Activated naive CD8-positive, alpha-beta T cell treated with anti-CD3 and anti-CD28 coated beads for 36 hours (primary cell): Measurements from ENCODE around the gene PTPRM. TPM values are rescaled to one million over a fixed set of nuclear protein-coding genes. Genes with fewer than 3 reads are reported as not detected.

Source experiments
- DNase-seq: peaks from one replicate; pipeline ENCODE4 v3.0.0; 2021
- H3K27ac Mint-ChIP-seq: one replicate; pipeline ENCODE4 v1.8.0; 2022; ENCODE audit warnings: mild to moderate bottlenecking, moderate library complexity, mixed read lengths
- H3K27me3 Mint-ChIP-seq: one replicate; pipeline ENCODE4 v1.8.0; 2022; ENCODE audit warnings: mild to moderate bottlenecking, mixed read lengths
- H3K36me3 Mint-ChIP-seq: one replicate; pipeline ENCODE4 v1.8.0; 2021; ENCODE audit warnings: mild to moderate bottlenecking, mixed read lengths
- H3K4me1 Mint-ChIP-seq: one replicate; pipeline ENCODE4 v1.8.0; 2021; ENCODE audit warnings: mixed read lengths
- H3K4me3 Mint-ChIP-seq: one replicate; pipeline ENCODE4 v1.8.0; 2022; ENCODE audit warnings: mild to moderate bottlenecking, moderate library complexity, mixed read lengths
- H3K9me3 Mint-ChIP-seq: one replicate; pipeline ENCODE4 v1.8.0; 2022; ENCODE audit warnings: mixed read lengths
- total RNA-seq, 2 experiments: library from RNA; stranded (reverse); gene quantifications; one replicate each; pipeline ENCODE4 v1.2.3, GENCODE V29; 2021

Gene PTPRM
- total RNA-seq, 2 experiments from 2014 or later: 0.22 to 0.52 TPM

- no peaks in the 10 kb centered on the region for H3K4me1 Mint-ChIP-seq
- H3K9me3 Mint-ChIP-seq: peaks cover 11% of the 10 kb centered on the region
- DNase-seq: no peak
- H3K27ac Mint-ChIP-seq: no peak overlapping the region
- H3K36me3 Mint-ChIP-seq: no peaks in the 10 kb centered on the region
- no peaks in the 10 kb centered on the region for H3K27me3 Mint-ChIP-seq
- H3K4me3 Mint-ChIP-seq: no peak overlapping the region
Observed at GRCh38 chr18:7748251-7749007, 181.3 kb downstream of the PTPRM start.

DNA sequence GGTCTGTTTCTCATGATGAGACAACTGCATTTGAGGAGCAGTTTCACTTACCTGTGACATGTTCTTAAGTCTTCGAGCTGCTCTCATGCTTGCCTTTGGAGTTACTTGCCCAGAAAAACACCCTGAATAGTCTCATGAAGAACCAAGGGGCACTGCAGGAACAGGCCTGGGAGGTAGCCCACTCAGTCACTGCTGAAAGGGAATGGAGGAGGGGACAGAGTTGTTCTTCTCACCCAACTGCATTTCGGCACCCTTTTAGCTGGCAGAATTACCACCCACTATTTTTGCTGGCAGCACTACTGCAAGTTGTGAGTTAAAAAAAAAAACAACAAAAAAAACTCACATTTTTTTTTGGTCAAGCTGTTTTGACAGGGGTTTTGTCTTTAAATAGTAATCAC, 181.9 kb downstream of the PTPRM start:
- Mint-ChIP-seq H3K4me3 (no peak overlapping the region), H3K27me3 (no peaks in the 10 kb centered on the region), H3K4me1 (no peaks in the 10 kb centered on the region), H3K36me3 (no peaks in the 10 kb centered on the region), H3K27ac (no peak overlapping the region), H3K9me3 (peaks cover 11% of the 10 kb centered on the region)
- no peak for DNase-seq

DNA sequence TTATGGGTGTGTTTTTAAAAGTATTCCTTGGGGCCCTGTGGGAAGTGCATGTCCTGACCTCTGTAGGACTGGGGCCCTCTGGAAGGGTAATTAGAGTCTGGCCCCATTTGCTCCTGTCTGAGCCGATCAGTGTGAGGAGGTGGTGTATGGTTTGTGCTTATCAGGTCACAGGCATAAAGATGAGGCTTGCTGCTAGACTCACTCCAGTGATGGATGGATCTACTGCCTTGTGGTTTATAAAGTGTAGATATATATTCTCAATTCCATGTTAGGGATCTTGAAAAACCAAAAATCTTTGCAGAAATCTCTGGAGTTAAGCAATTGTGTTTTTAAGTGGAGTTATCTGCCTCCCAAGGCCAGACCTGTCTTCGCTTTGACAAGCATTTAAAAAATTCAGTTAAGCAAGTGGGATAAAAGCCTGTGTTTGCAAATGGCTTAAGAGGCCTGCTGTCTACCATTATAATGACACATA, 182.4 kb downstream of the PTPRM start:
- H3K27ac Mint-ChIP-seq: no peak overlapping the region

GRCh38 chr18:7750095-7750663, 183.1 kb downstream of the PTPRM start:
- Mint-ChIP-seq H3K4me1 (no peaks in the 10 kb centered on the region), H3K36me3 (no peaks in the 10 kb centered on the region), H3K27me3 (no peaks in the 10 kb centered on the region), H3K27ac (no peak overlapping the region), H3K9me3 (peaks cover 8% of the 10 kb centered on the region), H3K4me3 (no peak overlapping the region)
- DNase-seq: no peak

More for the DNA sequence above, 182.4 kb downstream of the PTPRM start:
- Mint-ChIP-seq H3K27me3 (no peaks in the 10 kb centered on the region), H3K4me3 (no peak overlapping the region), H3K9me3 (peaks cover 11% of the 10 kb centered on the region), H3K36me3 (no peaks in the 10 kb centered on the region), H3K4me1 (no peaks in the 10 kb centered on the region)
- no peak for DNase-seq

- no peak overlapping the region for H3K27ac Mint-ChIP-seq
- H3K27me3 Mint-ChIP-seq: no peaks in the 10 kb centered on the region
- peaks cover under 1% of the 10 kb centered on the region for H3K9me3 Mint-ChIP-seq
- no peaks in the 10 kb centered on the region for H3K4me1 Mint-ChIP-seq
- DNase-seq: no peak
- H3K4me3 Mint-ChIP-seq: no peak overlapping the region
- no peaks in the 10 kb centered on the region for H3K36me3 Mint-ChIP-seq
Observed at GRCh38 chr18:7750966-7751365, 183.8 kb downstream of the PTPRM start.

DNA sequence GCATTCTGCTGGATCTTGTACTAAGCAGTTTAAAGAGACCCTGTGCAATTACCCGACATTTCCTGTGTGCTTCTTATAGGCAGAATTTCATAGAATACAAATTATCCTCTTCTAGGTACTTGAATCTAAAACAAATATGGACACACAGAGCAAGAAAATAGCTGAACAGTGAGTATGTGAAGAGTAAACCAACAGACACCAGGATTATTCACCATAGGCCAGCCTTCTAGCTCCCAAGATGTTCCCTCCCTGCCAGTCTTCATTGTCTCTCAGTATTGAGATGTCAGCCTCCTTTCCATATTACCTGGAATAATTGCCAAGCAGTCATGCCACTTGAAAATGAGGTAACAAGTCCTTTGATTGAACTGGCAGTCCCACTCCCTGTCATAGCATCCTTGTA, 187.1 kb downstream of the PTPRM start:
- H3K4me3 Mint-ChIP-seq: no peak overlapping the region
- H3K27ac Mint-ChIP-seq: no peak overlapping the region
- H3K9me3 Mint-ChIP-seq: no peaks in the 10 kb centered on the region
- no peaks in the 10 kb centered on the region for H3K27me3 Mint-ChIP-seq
- no peaks in the 10 kb centered on the region for H3K36me3 Mint-ChIP-seq
- DNase-seq: no peak
- H3K4me1 Mint-ChIP-seq: no peaks in the 10 kb centered on the region

DNA sequence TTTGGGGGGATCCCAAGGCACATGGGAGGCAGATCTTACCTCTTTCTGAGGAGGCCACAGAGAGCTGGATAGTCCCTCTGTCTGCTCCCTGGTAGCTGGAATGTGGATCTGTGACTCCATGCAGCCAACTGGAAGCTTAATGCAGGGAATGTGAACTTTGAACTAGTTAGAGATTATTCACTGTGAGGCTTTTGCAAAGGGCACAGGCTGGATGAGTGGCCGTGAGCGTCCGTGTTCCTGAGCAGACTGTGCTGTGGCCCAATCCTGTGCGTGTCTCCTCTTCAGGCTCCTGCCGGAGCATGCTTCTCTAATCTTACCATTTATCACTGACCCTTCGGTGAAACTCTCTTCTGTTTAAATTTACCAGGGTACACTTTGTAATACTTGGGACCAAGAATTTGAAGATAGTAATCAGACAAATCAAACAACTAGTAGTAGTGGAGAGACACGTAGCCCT, 187.6 kb downstream of the PTPRM start:
- no peak for DNase-seq
- Mint-ChIP-seq H3K27ac (no peak overlapping the region), H3K27me3 (no peaks in the 10 kb centered on the region), H3K36me3 (no peaks in the 10 kb centered on the region), H3K4me1 (no peaks in the 10 kb centered on the region), H3K9me3 (no peaks in the 10 kb centered on the region), H3K4me3 (no peak overlapping the region)

DNA sequence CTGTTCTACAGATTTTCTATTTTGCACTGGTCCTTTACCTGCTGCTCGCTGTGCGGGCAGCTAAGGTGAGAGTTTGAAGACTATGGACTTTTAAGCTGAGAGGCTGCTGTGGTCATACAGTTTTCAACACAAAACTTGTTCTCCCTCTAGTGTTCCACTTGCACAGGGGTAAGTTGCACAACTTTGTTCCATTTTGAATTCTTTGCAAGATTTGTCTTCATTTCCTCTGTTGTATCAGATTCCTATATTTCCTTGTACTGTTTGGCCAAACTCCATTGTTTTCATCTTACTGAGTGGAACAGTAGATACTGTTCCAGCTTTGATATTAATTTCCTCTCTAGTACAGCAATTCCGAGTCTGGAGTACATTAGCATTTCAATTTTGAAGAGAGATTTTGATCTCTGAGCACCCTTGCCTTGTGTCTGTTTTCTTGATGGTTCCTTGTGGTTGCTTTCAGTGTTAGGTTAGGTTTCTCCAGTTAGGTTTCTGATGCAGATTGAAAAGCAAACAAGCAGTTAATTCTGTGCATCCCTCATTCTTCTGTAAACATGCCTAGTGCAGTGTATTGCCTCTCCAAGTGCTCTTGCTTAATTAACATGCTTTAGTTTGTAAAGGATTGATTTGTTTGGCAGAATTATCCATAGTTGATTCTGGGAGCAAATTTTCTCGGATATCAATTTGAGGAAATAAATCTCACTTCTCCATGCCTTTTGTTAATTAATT, 188.8 kb downstream of the PTPRM start:
- H3K4me3 Mint-ChIP-seq: no peak overlapping the region
- H3K27me3 Mint-ChIP-seq: no peaks in the 10 kb centered on the region
- no peaks in the 10 kb centered on the region for H3K36me3 Mint-ChIP-seq
- no peak overlapping the region for H3K27ac Mint-ChIP-seq
- no peaks in the 10 kb centered on the region for H3K4me1 Mint-ChIP-seq
- no peaks in the 10 kb centered on the region for H3K9me3 Mint-ChIP-seq
- DNase-seq: no peak

DNA sequence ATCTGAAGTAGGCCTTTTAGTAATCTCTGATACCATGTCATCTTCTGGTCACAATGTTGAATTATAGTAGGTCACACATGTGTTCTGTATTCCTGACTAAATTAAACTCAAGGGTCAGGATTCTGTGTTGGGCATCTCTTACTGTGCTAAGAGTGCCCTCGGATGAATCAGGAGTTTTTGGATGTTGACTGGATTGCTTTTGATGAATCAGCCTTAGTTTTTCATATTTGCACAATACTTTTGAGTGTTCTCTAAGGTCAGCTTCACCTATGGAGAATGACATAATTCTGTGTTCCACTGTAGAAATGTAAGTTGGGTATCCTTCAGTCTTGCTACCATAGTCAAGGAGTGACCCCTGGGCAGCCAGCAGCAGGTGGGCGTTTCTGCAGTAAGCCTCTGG, 190.1 kb downstream of the PTPRM start:
- Mint-ChIP-seq H3K9me3 (no peaks in the 10 kb centered on the region), H3K27me3 (no peaks in the 10 kb centered on the region), H3K4me3 (no peak overlapping the region), H3K4me1 (no peaks in the 10 kb centered on the region), H3K27ac (no peak overlapping the region), H3K36me3 (no peaks in the 10 kb centered on the region)
- no peak for DNase-seq

DNA sequence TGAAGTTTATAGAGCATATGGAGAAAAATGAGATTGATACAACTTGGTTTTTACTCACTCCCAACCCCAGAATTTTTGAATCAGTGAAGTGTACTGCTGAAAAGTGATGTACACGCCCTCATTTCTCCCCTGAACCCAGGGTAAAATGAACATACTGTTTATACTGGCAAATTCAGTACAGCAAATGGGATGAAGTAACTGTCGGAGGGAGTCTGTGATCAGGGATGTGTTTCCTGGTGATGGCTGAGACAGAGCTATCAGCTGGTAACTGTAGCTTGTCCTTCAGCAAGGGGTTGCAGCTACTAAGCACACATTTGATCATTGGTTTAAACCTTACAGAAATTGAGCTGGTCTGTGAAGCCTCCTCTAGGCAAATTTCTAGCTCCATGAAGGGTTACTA, 191.6 kb downstream of the PTPRM start:
- Mint-ChIP-seq H3K4me3 (no peak overlapping the region), H3K27ac (no peak overlapping the region), H3K4me1 (no peaks in the 10 kb centered on the region), H3K27me3 (no peaks in the 10 kb centered on the region), H3K36me3 (no peaks in the 10 kb centered on the region), H3K9me3 (no peaks in the 10 kb centered on the region)
- no peak for DNase-seq

DNA sequence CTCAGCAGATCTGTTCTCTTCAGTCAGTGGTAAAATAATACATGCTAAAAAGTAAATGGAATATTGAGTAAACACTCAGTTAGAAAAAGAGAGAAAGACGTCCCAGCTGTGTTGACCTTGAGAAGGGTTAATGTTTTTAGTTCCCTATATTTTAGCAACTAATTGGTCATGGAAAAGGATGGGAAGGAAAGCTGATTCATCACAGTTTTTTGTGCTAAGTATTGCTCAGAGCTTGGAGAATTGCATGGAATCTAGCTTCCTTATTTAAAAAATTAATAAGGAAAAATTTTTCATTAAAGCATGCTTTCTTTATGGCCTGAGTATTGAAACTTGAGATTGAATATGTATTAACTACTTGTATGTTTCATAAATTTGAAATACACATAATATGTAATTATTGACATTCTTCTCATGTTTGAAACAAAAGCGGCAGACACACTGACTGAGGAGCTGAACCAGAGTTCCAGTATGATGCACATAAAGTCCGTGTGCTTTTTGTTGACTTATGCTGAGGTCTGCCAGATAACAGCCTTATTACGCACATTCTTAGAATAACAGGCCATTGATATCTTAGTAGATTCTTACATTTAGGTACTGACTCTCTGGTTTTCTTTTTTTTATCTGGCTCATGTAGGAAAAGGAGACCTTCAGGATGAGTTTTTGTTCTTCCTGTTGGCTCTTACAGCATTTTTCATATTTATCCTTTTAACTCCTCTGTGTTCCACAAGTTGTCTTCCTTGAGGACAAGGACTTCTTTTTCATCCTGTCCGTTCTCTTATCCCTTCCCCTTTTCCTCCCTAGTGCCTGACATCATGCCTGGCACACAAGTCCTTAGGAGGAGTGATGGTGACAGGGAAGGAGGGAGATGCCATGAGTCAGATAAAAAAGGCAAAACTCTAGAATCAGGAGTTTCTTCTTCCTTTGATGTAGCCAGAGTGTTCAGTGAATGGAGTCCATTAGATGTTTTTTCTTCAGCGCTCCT, 194.1 kb downstream of the PTPRM start:
- Mint-ChIP-seq H3K4me1 (no peaks in the 10 kb centered on the region), H3K27me3 (no peaks in the 10 kb centered on the region), H3K9me3 (no peaks in the 10 kb centered on the region), H3K27ac (no peak overlapping the region), H3K36me3 (no peaks in the 10 kb centered on the region), H3K4me3 (no peak overlapping the region)
- DNase-seq: no peak

- Mint-ChIP-seq H3K4me3 (no peak overlapping the region), H3K27me3 (no peaks in the 10 kb centered on the region), H3K9me3 (no peaks in the 10 kb centered on the region), H3K36me3 (no peaks in the 10 kb centered on the region), H3K27ac (no peak overlapping the region), H3K4me1 (no peaks in the 10 kb centered on the region)
- DNase-seq: no peak
Observed at GRCh38 chr18:7764405-7764804, 197.3 kb downstream of the PTPRM start.

GRCh38 chr18:7766346-7766745, 199.2 kb downstream of the PTPRM start:
- DNase-seq: no peak
- H3K4me1 Mint-ChIP-seq: no peaks in the 10 kb centered on the region
- no peaks in the 10 kb centered on the region for H3K9me3 Mint-ChIP-seq
- H3K27me3 Mint-ChIP-seq: no peaks in the 10 kb centered on the region
- no peak overlapping the region for H3K4me3 Mint-ChIP-seq
- no peak overlapping the region for H3K27ac Mint-ChIP-seq
- no peaks in the 10 kb centered on the region for H3K36me3 Mint-ChIP-seq

GRCh38 chr18:7766817-7767216, 199.7 kb downstream of the PTPRM start:
- H3K9me3 Mint-ChIP-seq: no peaks in the 10 kb centered on the region
- H3K4me3 Mint-ChIP-seq: no peak overlapping the region
- H3K4me1 Mint-ChIP-seq: no peaks in the 10 kb centered on the region
- H3K27ac Mint-ChIP-seq: no peak overlapping the region
- H3K27me3 Mint-ChIP-seq: no peaks in the 10 kb centered on the region
- H3K36me3 Mint-ChIP-seq: no peaks in the 10 kb centered on the region
- DNase-seq: no peak
